T-helper 2 cell treated with Interferon-gamma antibody and Interleukin-4, amounts not matched to agents 100 ng/mL and 5 ng/mL, for 36 hours (primary cell): ENCODE measurements around the gene ACCS. TPM values are rescaled to one million over a fixed set of nuclear protein-coding genes. Genes with fewer than 3 reads are reported as not detected.

ENCODE experiments used
- intact Hi-C: fragments of 100-400 bp; cut with micrococcal nuclease; formaldehyde crosslinking; loops from one replicate; pipeline ENCODE4 v1.15.1; 2023
- total RNA-seq: library from RNA; stranded (reverse); gene quantifications from 2 replicates; pipeline ENCODE4 v1.2.3, GENCODE V29; 2022

Gene ACCS
- total RNA-seq, 1 donor from 2014 or later, result 41.7 TPM

GRCh38 chr11:44083906-44084305 lies 17.8 kb downstream of the ACCS start:
- intact Hi-C loops, result no loop called here

GRCh38 chr11:44085330-44085729 lies 19.3 kb downstream of the ACCS start:
- intact Hi-C loops, result no loop called here

- intact Hi-C loops, result no loop called here
Measured at GRCh38 chr11:44088377-44088776, 22.3 kb downstream of the ACCS start.

- intact Hi-C loops, result no loop called here
Measured at GRCh38 chr11:44088871-44089270, 22.8 kb downstream of the ACCS start.

GRCh38 chr11:44090539-44090938 lies 24.5 kb downstream of the ACCS start:
- intact Hi-C loops, result loop anchor here (10.0 kb wide), 2 partner anchors 196 to 406 kb away; partner anchors contain the start of gene HSD17B12

GRCh38 chr11:44094260-44094868 lies 28.3 kb downstream of the ACCS start:
- intact Hi-C loops, result loop anchor here (1.0 to 10.0 kb wide), 4 partner anchors 16 to 444 kb away; partner anchors contain the start of gene HSD17B12

- intact Hi-C loops, result loop anchor here (1.0 to 10.0 kb wide), 3 partner anchors 29 to 411 kb away; partner anchors contain the start of genes ACCS and HSD17B12
Measured at GRCh38 chr11:44095506-44096359, 29.7 kb downstream of the ACCS start, which contains the start of gene EXT2. Gene EXT2 (plus strand): TSS chr11:44095678. CDS start chr11:44107713, 12,035 bp downstream.

- intact Hi-C loops, result loop anchor here (10.0 kb wide), 2 partner anchors 202 to 412 kb away; partner anchors contain the start of gene HSD17B12
Measured at GRCh38 chr11:44096360-44097185, 30.5 kb downstream of the ACCS start.

- intact Hi-C loops, result loop anchor here (10.0 kb wide), 2 partner anchors 203 to 413 kb away; partner anchors contain the start of gene HSD17B12
Measured at GRCh38 chr11:44097821-44098220, 31.8 kb downstream of the ACCS start.

- intact Hi-C loops, result no loop called here
Measured at GRCh38 chr11:44101098-44101497, 35.0 kb downstream of the ACCS start.

GRCh38 chr11:44104481-44105294 lies 38.6 kb downstream of the ACCS start:
- intact Hi-C loops, result loop anchor here (5.0 kb wide), 1 partner anchor 37 kb away; the partner anchor contains the start of gene ACCS

GRCh38 chr11:44108260-44108659 lies 42.2 kb downstream of the ACCS start:
- intact Hi-C loops, result loop anchor here (5.0 kb wide), 1 partner anchor 41 kb away; the partner anchor contains the start of gene ACCS

- intact Hi-C loops, result loop anchor here (1.0 to 10.0 kb wide), 4 partner anchors 16 to 505 kb away; no protein-coding TSS in a partner anchor
Measured at GRCh38 chr11:44110231-44110679, 44.2 kb downstream of the ACCS start.

- intact Hi-C loops, result loop anchor here (5.0 to 10.0 kb wide), 2 partner anchors 175 to 503 kb away; no protein-coding TSS in a partner anchor
Measured at GRCh38 chr11:44112091-44112821, 46.2 kb downstream of the ACCS start.

- intact Hi-C loops, result loop anchor here (5.0 to 10.0 kb wide), 2 partner anchors 174 to 502 kb away; no protein-coding TSS in a partner anchor
Measured at GRCh38 chr11:44113018-44113417, 46.9 kb downstream of the ACCS start.

GRCh38 chr11:44113572-44113971 lies 47.5 kb downstream of the ACCS start:
- intact Hi-C loops, result loop anchor here (5.0 to 10.0 kb wide), 2 partner anchors 174 to 501 kb away; no protein-coding TSS in a partner anchor

GRCh38 chr11:44116234-44116830 lies 50.3 kb downstream of the ACCS start:
- intact Hi-C loops, result loop anchor here (10.0 kb wide), 1 partner anchor 498 kb away; no protein-coding TSS in a partner anchor

- intact Hi-C loops, result no loop called here
Measured at GRCh38 chr11:44120169-44120568, 54.1 kb downstream of the ACCS start.
